PC-9 (cell line): ENCODE data around the gene ANXA2. TPM values are rescaled to one million over a fixed set of nuclear protein-coding genes. Genes with fewer than 3 reads are reported as not detected.

Experiments
- BruUV-seq: library from RNA; stranded (reverse); fragments of 400-500 nt; replicated peaks from 2 replicates; lab custom pipeline; 2021; lab: Mats Ljungman, UMichigan
- CTCF ChIA-PET: fragments of 300-600 bp; sonication (Branson Sonifier 250); formaldehyde crosslinking; loops from one replicate; lab custom pipeline; 2022; ENCODE audit warnings: antibody characterized with exemption; lab: Charles Lee
- POLR2A ChIA-PET: fragments of 300-600 bp; sonication (Branson Sonifier 250); formaldehyde crosslinking; loops from one replicate; lab custom pipeline; 2022; ENCODE audit warnings: antibody characterized with exemption; ENCODE audit not compliant: unreplicated experiment; lab: Charles Lee
- DNase-seq, 2 experiments: peaks; one replicate each; pipeline versions ENCODE4 v3.0.0 to v3.0.0-alpha.2; 2015 to 2022; ENCODE audit warnings: mixed read lengths in 1 of 2
- H2AFZ ChIP-seq: fragments of 200-600 bp; sonication (generic); 2 replicates; pipeline ENCODE4 v1.8.1; 2017; ENCODE audit warnings: antibody characterized with exemption
- H3F3A ChIP-seq: fragments of 200-600 bp; sonication (generic); 2 replicates; pipeline ENCODE4 v1.8.1; 2017; ENCODE audit warnings: antibody characterized with exemption, mild to moderate bottlenecking, low read depth; ENCODE audit not compliant: insufficient read depth
- H3K27ac ChIP-seq: fragments of 200-600 bp; sonication (generic); 2 replicates; pipeline ENCODE4 v1.6.1; 2016; ENCODE audit warnings: mixed run types
- H3K27me3 ChIP-seq: fragments of 200-600 bp; sonication (generic); 2 replicates; pipeline ENCODE4 v1.6.1; 2016; ENCODE audit warnings: low read depth, mixed run types; ENCODE audit not compliant: insufficient read depth
- H3K36me3 ChIP-seq: fragments of 200-600 bp; sonication (generic); 2 replicates; pipeline ENCODE4 v1.6.1; 2016; ENCODE audit warnings: low read depth, mixed run types
- H3K4me1 ChIP-seq: fragments of 200-600 bp; sonication (generic); replicated peaks from 2 replicates; pipeline ENCODE4 v1.6.1; 2016; ENCODE audit warnings: mixed run types; ENCODE audit not compliant: insufficient read depth
- H3K4me2 ChIP-seq: fragments of 200-600 bp; sonication (generic); 2 replicates; pipeline ENCODE4 v1.6.1; 2017; ENCODE audit warnings: mixed run types
- H3K4me3 ChIP-seq: fragments of 200-600 bp; sonication (generic); 2 replicates; pipeline ENCODE4 v1.6.1; 2016; ENCODE audit warnings: mixed run types
- H3K79me2 ChIP-seq: fragments of 200-600 bp; sonication (generic); 2 replicates; pipeline ENCODE4 v1.6.1; 2017; ENCODE audit warnings: low read depth, mixed run types
- H3K9me2 ChIP-seq: fragments of 200-600 bp; sonication (generic); 2 replicates; pipeline ENCODE4 v1.8.1; 2017; ENCODE audit warnings: mild to moderate bottlenecking; ENCODE audit not compliant: insufficient read depth
- H3K9me3 ChIP-seq: fragments of 200-600 bp; sonication (generic); 2 replicates; pipeline ENCODE4 v1.8.1; 2016; ENCODE audit warnings: low read depth; ENCODE audit not compliant: insufficient read depth
- H4K20me1 ChIP-seq: fragments of 200-600 bp; sonication (generic); 2 replicates; pipeline ENCODE4 v1.8.1; 2017; ENCODE audit not compliant: insufficient read depth
- EZH2 ChIP-seq: fragments of 200-600 bp; sonication (generic); IDR thresholded peaks from 2 replicates; pipeline ENCODE4 v1.8.0; 2017; ENCODE audit warnings: antibody characterized with exemption, low read depth
- intact Hi-C: fragments of 100-400 bp; cut with micrococcal nuclease; formaldehyde crosslinking; loops from one replicate; pipeline ENCODE4 v1.10.0; 2022; ENCODE audit not compliant: unreplicated experiment
- total RNA-seq: library from RNA; stranded (reverse); gene quantifications from 2 replicates; pipeline ENCODE4 v1.2.3, GENCODE V29; 2021
- TF ChIP-seq, protein P1 (sequence below): fragments of 200-600 bp; sonication (generic); conservative IDR thresholded peaks from 2 replicates; pipeline ENCODE4 v1.6.1; 2017; ENCODE audit warnings: mixed run types, antibody characterized with exemption, mild to moderate bottlenecking, moderate library complexity

The ANXA2 gene
- total RNA-seq, 1 experiment from 2014 or later, result 1,720 TPM

GRCh38 chr15:60349589-60349988, 48.2 kb downstream of the ANXA2 start:
- no peaks in the 10 kb centered on the region for H3K27me3 ChIP-seq
- H3F3A ChIP-seq, result peaks cover 47% of the 10 kb centered on the region; the same call in 1 of the 2 replicates
- no peaks in the 10 kb centered on the region for H3K9me3 ChIP-seq
- no TSS peak for BruUV-seq
- DNase-seq, result no peak
- H3K27ac ChIP-seq, result no peak overlapping the region
- H3K36me3 ChIP-seq, result 0 out of 2 replicates have a peak, but pooled peaks cover 4% of the 10 kb centered on the region
- H3K4me1 ChIP-seq, result no peaks in the 10 kb centered on the region
- CTCF ChIA-PET, result no interaction called here
- H3K79me2 ChIP-seq, result no peaks in the 10 kb centered on the region
- peaks cover 3% of the 10 kb centered on the region for H4K20me1 ChIP-seq
- POLR2A ChIA-PET, result no interaction called here
- H3K4me2 ChIP-seq, result no peak overlapping the region
- H3K4me3 ChIP-seq, result no peak overlapping the region
- H3K9me2 ChIP-seq, result no peaks in the 10 kb centered on the region
- no peak for TF ChIP-seq EZH2
- TF ChIP-seq, protein P1, sequence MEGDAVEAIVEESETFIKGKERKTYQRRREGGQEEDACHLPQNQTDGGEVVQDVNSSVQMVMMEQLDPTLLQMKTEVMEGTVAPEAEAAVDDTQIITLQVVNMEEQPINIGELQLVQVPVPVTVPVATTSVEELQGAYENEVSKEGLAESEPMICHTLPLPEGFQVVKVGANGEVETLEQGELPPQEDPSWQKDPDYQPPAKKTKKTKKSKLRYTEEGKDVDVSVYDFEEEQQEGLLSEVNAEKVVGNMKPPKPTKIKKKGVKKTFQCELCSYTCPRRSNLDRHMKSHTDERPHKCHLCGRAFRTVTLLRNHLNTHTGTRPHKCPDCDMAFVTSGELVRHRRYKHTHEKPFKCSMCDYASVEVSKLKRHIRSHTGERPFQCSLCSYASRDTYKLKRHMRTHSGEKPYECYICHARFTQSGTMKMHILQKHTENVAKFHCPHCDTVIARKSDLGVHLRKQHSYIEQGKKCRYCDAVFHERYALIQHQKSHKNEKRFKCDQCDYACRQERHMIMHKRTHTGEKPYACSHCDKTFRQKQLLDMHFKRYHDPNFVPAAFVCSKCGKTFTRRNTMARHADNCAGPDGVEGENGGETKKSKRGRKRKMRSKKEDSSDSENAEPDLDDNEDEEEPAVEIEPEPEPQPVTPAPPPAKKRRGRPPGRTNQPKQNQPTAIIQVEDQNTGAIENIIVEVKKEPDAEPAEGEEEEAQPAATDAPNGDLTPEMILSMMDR, result no peak
- intact Hi-C loops, result no loop called here
- no peak overlapping the region for H2AFZ ChIP-seq

GRCh38 chr15:60347480-60348049, 50.2 kb downstream of the ANXA2 start:
- TF ChIP-seq EZH2, result no peak
- TF ChIP-seq, protein P1, result no peak
- Histone ChIP-seq H3K27ac (no peak overlapping the region), H3K36me3 (0 out of 2 replicates have a peak, but pooled peaks cover 4% of the 10 kb centered on the region), H3K27me3 (no peaks in the 10 kb centered on the region), H3F3A (peaks cover 45% of the 10 kb centered on the region; the same call in 1 of the 2 replicates), H3K4me3 (no peak overlapping the region), H4K20me1 (peaks cover 3% of the 10 kb centered on the region), H3K4me1 (no peaks in the 10 kb centered on the region), H3K9me2 (no peaks in the 10 kb centered on the region), H2AFZ (no peak overlapping the region), H3K4me2 (no peak overlapping the region), H3K79me2 (no peaks in the 10 kb centered on the region), H3K9me3 (no peaks in the 10 kb centered on the region)
- POLR2A ChIA-PET, result no interaction called here
- DNase-seq, result no peak
- intact Hi-C loops, result no loop called here
- CTCF ChIA-PET, result no interaction called here
- no TSS peak for BruUV-seq

DNA sequence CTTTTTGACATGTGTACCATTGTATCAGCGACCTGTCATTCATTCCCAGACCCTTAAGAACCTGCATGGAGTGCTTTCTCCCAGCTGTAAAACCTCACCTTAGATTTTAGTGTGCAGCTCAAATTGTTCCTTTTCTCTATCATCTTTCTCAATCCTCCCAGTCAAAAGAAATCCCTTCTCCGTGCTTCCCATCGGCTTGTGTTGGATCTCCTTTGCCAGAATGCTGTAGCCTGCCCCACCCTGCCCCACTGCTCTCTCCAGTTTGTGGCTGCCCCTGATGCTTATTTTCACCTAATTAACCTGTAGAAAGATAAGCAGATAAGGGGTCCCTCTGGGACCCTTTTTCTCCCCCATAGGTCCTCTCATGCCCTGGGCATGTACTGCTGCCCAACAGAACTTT, 51.1 kb downstream of the ANXA2 start:
- no TSS peak for BruUV-seq
- H3K27ac ChIP-seq, result no peak overlapping the region
- 0 out of 2 replicates have a peak, but pooled peaks cover 4% of the 10 kb centered on the region for H3K36me3 ChIP-seq

More for the DNA sequence above, 51.1 kb downstream of the ANXA2 start:
- Histone ChIP-seq H3K9me3 (no peaks in the 10 kb centered on the region), H3K4me2 (no peak overlapping the region), H2AFZ (no peak overlapping the region), H3K9me2 (no peaks in the 10 kb centered on the region), H3K79me2 (no peaks in the 10 kb centered on the region), H3K4me3 (no peak overlapping the region), H4K20me1 (peaks cover 3% of the 10 kb centered on the region), H3F3A (peaks cover 38% of the 10 kb centered on the region; the same call in 1 of the 2 replicates), H3K4me1 (no peaks in the 10 kb centered on the region), H3K27me3 (no peaks in the 10 kb centered on the region)
- no peak for DNase-seq
- intact Hi-C loops, result no loop called here
- POLR2A ChIA-PET, result no interaction called here
- CTCF ChIA-PET, result no interaction called here
- no peak for TF ChIP-seq EZH2
- TF ChIP-seq, protein P1, result no peak
